ENCODE measurements around the gene CCS.
"Not testable (repeated sequence)": the region's sequence is repeated elsewhere in the genome, so short reads cannot be mapped to it uniquely, and the experiment has no call there.

Gene CCS, protein sequence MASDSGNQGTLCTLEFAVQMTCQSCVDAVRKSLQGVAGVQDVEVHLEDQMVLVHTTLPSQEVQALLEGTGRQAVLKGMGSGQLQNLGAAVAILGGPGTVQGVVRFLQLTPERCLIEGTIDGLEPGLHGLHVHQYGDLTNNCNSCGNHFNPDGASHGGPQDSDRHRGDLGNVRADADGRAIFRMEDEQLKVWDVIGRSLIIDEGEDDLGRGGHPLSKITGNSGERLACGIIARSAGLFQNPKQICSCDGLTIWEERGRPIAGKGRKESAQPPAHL

DNA sequence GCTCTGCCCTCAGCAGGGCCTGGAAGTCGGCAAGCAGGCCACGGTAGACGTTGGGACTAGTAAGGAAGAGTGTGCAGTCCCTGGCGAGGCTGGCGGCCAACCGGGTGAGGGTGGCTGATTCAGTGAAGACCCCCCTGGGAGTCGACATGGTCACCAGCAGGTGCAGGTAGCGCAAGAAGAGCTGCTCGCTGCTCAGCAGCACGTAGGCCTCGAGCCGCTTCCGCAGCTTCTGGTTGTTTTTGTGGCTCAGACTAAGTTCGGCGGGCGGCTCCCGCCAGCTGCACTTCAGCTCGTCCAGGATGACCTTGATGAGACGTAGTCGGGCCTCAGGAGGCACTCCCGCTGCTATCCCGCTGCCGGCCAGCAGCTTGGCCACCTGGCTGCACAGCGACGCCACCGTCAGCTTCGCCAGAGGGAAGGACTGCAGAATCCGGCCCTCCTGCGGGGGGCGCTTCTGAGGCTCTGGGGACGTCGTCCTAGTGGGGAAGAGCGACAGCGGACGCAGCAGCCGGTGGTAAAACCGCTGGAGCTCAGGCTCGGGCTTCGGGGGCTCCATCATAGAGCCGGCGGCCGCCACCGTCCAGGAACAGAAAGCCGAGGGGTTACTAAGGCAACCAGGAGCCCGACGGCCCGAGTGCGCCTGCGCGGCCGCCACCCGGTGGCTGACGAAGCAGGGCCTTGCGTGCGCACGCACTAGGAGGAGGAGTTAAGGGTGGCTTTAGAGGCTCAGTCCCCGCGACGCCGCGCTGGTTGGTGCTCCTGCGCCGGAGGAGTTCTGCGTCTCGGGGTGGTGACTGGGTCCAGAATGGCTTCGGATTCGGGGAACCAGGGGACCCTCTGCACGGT, at the start of gene CCS, which contains the start of gene CCDC87:
Gene CCS (plus strand): TSS at position 729 of the 846 bp plus-strand sequence. CDS start 77 bp downstream, at position 806.
Gene CCDC87 (minus strand): TSS at position 607 of the 846 bp plus-strand sequence. CDS start 48 bp downstream, at position 559.
- DNase-seq, result peak; percentile 89 to 99 (median 95)

- peak in 5 of 6 experiments; percentile 27 to 55 (median 49) for DNase-seq
Observed at GRCh38 chr11:66543263-66544107, 49.5 kb upstream of the CCS start.

- DNase-seq, result not testable (repeated sequence)
Observed at GRCh38 chr11:66544952-66545351, 48.0 kb upstream of the CCS start.

DNA sequence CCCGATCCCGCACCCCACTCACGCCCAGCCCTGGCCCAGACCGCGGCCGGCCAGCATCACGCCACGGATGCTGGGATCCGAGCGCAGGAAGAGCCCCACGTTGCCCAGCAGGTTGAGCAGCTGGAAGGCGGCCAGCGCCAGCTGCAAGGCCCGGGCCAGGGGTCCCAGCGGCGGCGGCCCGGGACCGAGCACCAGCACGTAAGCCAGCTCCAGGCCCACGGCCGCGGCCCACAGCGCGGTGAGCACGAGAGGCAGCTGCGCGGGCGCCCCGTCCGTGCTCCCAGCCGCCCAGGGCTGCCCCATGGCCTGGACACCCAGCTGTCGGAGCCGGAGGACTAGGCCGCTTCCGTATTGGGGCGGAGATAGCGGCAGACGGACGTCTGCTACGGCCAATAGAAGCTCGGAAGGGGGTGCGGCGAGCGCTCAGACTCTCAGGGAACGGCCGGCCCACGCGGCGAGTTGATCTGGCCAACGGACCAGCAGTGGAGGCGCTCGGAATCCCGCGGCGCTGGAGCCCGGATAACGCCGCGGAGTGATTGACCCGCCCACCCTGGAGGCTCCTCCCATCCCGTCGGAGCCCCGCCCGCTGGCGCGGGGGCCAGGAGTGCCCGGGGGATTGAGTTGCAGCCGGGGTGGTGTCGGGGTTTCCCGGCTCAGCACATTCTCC, 47.2 kb upstream of the CCS start, which contains the start of gene ZDHHC24:
Gene ZDHHC24 (minus strand): TSS at position 348 of the 667 bp plus-strand sequence. CDS start 45 bp downstream, at position 303.
- peak; percentile 58 to 86 (median 76) for DNase-seq

DNA sequence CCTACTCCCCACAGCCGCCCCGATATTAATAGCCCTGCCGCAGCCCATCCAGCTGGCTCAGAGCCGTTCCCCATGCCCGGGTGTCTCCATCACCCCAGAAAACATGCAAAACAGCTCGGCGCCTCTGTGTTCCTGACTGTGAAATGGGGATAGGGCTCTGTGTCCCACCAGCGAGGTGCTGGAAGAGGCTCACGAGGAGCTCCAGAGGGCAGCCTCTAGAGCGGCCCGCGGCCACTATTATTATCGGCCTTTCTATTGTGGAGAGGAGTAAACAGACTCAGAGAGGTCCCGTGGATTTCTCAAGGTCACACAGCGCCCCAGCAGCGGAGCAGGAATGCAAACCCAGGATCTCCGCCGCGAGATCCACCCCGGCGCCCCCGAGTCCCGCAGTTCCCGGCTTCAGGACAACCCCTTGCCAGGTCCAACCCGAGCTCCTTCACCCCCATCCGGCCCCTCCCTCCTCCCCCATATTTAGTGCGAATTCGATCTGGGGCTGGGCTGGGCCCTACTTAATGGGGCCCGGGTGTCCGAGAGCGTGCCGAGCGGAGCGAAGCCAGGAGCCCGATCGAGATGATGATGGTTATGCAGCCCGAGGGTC, 46.5 kb upstream of the CCS start, which contains the start of gene ACTN3:
Gene ACTN3 (plus strand): TSS at position 536 of the 598 bp plus-strand sequence. CDS start 35 bp downstream, at position 571.
- no peak for DNase-seq

DNA sequence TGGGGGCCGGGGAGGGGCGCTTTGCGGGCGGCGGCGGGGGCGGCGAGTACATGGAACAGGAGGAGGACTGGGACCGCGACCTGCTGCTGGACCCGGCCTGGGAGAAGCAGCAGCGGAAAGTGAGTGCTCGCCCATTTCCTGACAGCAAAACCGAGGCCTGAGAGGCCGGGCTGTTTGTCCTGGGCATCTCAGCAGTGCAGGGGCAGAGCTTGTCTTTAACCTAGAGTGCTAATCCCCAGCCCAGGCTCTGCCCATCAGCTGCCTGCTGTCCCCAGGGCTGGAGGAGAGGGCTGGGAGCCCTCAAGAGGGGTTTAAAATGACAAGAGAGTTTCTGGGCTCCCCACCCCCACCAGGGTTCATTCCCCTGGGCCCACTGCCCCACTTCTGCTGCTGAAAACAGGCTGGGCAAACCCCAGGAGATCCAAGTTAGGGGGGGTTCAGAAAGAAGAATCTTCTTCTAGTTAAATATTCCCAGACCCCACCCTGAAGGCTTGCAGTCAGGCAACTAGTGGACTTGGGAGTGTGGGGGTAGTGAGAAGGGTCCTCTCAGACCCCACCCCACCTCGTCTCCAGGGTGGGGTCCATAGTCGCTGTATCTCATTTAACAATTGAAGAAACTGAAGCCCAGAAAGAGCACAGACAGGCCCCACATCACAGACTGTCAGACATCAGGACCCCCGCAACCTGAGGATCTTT, 45.9 kb upstream of the CCS start:
- DNase-seq, result no peak

GRCh38 chr11:66547662-66548009, 45.3 kb upstream of the CCS start:
- DNase-seq, result no peak

- no peak for DNase-seq
Observed at GRCh38 chr11:66548041-66548440, 44.9 kb upstream of the CCS start.

DNA sequence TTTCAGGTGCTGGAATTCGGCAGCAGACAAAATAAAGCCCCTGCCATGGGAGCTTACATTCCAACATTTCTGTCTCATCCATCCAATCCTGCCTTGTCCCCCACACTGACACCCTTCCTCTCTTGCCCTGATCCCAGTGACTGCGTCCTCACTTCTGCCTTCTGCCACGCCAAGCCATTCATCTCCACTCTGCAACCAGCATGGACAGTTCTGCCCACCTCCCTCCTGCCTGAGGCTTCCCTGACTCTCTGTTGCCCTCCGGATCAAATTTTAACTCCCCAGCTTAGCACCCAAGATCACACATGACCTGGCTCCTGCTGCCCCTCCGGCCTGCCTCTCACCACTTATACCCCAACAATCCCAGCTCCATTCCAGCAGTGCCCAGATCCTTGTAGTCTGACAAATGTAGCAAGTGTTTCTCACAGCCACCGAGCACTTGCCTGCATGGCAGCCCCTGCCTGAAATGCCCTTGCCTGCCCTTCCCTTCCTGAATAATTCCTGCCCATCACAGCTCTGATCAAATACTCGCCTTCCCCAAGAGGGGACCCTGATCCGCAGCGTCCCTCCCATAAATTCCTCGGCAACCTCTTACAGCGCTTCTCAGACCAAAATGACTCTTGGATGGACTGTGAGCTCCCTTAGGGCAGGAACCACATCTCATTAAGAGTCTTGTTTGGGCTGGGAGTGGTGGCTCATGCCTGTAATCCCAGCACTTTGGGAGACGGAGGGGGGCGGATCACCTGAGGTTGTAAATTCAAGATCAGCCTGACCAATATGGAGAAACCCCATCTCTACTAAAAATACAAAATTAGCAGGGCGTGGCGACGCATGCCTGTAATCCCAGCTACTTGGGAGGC, 44.0 kb upstream of the CCS start:
- no peak for DNase-seq

DNA sequence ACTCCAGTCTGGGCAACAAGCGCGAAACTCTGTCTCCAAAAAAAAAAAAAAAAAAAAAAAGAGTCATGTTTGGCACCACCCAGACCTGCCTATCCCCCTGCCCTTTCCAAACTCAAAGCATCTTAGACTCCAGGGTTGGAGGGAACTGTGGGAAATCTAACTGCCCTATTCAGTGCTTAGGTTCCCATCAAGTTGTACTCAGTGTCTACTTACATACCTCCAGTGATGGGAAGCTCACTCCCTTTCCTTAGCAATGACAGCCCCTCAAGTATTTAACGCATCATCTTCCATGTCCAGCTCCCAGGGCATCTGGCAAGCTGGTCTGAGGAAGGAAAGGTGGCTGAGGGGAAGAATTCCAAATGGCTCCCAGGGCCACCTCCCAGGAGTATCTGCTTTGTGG, 43.3 kb upstream of the CCS start:
- DNase-seq, result no peak

DNA sequence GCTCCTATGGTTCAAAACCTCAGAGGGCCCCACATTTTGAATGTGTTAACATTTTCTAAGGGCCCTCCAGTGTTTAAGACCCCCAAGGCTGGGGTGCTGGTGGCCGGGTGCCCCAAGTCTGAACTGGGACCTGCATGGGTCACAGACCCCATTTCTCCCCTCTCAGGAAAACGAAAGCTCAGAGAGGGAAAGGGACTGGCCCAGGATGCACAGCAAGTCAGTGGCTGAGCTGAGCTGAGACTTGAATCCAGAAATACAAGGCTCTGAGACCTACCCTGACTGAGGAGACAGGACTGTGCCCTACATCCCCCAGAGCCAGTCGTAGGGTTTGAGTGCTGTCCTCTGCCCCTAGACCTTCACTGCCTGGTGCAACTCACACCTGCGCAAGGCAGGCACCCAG, 42.1 kb upstream of the CCS start:
- DNase-seq, result no peak

DNA sequence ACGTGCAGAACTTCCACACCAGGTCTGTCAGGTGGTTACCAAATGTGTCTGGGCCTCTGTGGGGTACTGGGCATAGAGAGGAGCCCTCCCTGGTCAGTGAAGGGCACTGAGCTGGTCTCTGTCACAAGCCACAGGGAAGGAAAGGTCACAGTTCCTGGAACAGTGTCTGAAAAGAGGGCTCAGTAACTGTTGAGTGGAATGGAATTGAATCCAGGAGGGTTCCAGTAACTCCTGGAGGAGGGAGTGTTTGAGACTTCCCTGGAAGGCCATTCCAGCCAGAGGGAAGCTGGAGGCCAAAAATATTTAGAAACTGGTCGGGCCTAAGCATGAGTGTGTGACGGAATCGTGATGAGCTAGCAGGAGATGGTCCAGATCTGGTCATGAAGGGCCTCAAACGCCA, 38.4 kb upstream of the CCS start:
- DNase-seq, result no peak

DNA sequence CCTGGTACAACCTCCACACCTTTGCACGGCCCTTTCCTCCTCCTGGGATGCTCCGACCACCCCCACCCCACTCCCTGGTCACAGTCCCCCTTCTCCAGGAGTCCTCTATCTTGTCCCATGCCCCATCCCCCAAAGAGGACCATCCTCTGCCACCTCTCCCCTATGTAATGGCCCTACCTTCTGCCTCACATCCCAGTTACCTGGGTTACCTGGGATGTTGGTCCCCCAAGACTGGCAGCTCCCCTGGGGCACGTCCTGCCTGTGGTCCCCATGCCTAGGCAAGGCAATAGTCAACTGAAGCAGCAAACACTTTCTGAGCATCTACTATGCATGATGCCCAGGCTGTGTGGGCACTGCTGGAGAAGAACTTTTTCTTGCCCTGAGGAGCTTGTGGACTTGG, 37.6 kb upstream of the CCS start:
- DNase-seq, result no peak

GRCh38 chr11:66556086-66556485, 36.9 kb upstream of the CCS start:
- no peak for DNase-seq

DNA sequence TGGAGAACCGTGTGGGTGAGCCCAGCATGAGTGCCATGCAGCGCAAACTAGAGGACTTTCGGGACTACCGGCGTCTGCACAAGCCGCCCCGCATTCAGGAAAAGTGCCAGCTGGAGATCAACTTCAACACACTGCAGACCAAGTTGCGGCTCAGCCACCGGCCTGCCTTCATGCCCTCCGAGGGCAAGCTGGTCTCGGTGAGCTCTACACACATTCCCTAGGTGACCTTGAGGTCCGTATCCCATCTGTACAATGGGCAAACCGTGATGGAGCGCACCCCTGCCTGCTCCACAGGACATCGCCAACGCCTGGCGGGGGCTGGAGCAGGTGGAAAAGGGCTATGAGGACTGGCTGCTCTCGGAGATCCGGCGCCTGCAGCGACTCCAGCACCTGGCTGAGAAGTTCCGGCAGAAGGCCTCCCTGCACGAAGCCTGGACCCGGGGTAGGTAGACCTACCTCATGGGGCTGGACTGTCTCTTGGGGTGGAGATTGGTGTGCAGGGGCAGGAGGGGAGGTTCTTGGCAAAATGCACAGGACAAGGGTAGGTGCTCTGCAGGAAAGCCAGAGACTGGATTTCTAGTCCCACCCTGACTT, 35.2 kb upstream of the CCS start:
- no peak for DNase-seq

GRCh38 chr11:66559142-66559865, 33.7 kb upstream of the CCS start:
- peak in 4 of 6 experiments; percentile 8 to 35 (median 20) for DNase-seq

- no peak for DNase-seq
Observed at GRCh38 chr11:66559866-66560676, 32.9 kb upstream of the CCS start.

Data from stimulated activated naive CD4-positive, alpha-beta T cell (primary cell).